Kasumi-1 (cell line): Measurements from ENCODE around the gene ITCH.
"Not testable (repeated sequence)": the region's sequence is repeated elsewhere in the genome, so short reads cannot be mapped to it uniquely, and the experiment has no call there.

ENCODE experiments used
- DNase-seq, 2 experiments: peaks; one replicate each; lab custom pipeline; 2025; lab: John Stamatoyannopoulos, UW

ITCH gene

DNA sequence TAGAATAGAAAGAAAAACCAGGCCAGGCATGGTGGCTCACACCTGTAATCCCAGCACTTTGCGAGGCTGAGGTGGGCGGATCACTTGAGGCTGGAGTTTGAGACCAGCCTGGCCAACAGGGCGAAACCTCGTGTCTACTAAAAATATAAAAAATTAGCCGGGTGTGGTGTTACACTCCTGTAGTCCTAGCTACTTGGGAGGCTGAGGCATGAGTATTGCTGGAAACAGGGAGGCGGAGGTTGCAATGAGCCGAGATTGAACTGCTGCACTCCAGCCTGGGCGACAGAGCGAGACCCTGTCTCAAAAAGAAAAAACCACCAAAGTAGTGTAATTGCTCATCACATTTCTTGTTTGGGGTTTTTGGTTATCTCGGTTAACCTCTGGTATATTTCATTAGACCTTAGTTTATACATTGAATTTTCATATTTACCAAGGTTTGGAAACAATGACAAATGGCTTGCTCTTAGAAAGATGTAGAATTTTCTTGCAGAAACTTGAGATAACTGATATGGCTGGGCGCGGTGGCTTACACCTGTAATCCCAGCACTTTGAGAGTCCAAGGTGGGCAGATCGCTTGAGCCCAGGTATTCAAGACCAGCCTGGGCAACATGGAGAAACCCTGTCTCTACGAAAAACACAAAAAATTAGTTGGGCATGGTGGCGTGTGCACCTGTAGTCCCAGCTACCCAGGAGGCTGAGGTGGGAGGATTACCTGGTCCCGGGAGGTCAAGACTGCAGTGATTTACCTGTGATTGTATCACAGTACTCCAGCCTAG lies 14.2 kb downstream of the ITCH start:
- DNase-seq, result no peak

DNA sequence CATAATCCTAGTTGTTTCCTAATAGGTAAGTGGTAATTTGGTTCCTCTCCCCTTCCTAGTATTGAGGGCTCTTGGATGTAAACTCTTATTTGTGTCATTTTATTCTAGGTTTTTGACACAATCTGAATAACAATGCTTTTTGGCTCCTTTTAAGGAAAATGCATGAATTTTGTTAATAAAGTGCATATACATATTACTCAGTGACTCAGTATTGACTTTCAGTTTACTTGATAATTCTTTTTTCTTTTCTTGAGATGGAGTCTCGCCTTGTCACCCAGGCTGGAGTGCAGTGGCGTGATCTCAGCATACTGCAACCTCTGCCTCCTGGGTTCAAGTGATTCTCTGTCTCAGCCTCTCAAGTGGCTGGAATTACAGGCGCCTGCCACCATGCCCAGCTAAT lies 19.1 kb downstream of the ITCH start:
- no peak for DNase-seq

DNA sequence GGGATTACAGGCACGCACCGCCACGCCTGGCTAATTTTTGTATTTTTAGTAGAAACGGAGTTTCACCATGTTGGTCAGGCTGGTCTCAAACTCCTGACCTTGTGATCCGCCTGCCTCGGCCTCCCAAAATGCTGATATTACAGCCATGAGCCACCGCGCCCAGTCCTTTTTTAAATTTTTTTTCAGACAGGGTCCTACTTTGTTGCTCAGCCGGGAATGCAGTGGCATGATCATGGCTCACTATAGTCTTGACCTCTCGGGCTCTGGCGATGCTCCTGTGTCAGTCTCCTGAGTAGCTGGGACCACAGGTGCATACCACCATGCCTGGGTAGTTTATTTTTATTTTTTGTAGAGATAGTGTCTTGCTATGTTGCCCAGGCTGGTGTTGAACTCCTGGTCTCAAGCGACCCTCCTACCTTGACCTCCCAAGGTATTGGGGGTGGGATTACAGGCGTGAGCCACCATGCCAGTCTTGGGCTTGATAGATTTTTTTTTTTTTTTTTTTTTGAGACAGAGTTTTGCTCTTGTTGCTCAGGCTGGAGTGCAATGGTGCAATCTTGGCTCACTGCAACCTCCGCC lies 19.9 kb downstream of the ITCH start:
- not testable (repeated sequence) for DNase-seq

DNA sequence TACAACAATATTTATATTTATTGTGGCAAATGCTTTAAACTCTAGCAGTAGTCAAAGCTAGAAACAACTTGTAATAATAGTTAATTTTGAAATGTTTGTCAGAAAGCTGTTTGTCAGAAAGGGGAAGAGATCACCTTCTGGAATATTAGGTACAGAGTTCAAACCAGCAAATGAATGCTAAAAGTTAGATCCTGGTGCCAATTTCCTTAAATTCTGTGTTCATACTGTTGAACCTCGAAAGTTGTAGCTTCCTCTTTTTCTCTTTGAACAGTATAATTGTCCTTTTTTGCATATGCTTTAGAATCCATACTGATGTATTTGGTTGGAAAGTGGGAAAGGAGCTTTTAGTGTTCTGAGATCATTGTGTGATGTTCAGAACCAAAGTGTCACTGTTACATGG lies 22.4 kb downstream of the ITCH start:
- DNase-seq, result peak; percentile 71 to 72

DNA sequence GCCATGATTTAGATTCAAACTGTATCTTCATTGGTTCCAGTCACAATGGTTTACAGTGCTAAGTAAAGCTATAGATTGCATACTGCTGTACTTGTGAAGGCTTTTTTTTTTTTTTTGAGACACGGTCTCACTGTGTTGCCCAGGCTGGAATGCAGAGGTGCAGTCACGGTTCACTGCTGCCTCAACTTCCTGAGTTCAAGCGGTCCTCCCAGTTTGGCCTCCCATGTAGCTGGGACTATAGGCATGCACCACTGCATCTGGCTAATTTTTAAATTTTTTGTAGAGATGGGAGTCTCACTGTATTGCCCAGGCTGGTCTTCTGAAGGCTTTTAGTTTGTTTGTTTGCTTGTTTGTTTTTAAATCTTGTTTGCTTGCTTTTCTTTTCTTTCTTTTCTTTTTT lies 24.9 kb downstream of the ITCH start:
- no peak for DNase-seq

DNA sequence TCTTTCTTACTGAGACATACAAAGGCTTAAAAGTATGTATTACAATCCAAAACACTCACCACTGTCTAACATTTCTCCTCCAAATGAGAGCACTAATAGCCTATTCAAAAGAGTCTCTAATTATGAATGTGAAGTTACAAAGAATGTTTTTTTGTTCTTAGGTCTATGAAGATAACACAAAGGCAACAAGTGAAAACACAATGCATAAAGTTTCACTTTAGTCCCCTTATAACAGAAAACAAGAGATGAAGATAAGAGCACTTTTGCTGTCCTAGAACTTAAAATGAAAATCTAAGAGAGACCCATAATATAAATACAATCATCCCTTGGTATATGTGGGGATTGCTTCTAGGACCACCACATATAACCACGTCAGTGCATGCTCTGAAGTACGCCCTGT lies 25.6 kb downstream of the ITCH start:
- DNase-seq, result no peak

DNA sequence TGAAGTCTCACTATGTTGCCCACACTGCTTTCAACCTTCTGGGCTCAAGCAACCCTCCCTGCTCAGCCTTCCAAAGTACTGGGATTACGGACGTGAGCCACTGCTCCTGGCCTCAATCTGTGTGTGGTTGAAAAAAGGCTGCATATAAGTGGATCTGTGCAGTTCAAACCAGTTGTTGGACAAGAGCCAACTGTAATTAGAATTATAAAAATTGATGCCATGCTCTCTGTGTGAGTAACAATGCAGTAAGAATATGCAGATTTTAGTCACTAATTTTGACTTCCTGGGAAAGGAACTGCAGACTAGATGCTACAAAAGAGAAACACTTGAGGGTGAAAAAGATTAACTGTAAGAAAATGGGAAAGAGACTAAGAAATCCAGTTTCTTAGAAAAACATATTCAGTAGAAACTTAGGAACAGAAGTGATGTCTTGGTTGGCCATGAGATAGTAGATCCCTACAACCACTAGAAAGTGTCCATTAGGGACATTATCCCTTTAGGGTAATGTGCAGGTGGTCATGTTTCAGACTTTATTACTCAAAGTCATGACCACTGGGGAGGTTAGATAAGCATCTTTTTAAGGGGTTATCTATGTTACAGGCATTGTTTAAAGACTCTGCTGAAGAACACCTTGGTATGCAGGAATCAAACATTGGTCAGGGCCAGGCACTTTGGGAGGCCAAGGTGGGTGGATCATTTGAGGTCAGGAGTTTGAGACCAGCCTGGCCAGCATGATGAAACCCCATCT lies 26.3 kb downstream of the ITCH start:
- DNase-seq, result no peak

DNA sequence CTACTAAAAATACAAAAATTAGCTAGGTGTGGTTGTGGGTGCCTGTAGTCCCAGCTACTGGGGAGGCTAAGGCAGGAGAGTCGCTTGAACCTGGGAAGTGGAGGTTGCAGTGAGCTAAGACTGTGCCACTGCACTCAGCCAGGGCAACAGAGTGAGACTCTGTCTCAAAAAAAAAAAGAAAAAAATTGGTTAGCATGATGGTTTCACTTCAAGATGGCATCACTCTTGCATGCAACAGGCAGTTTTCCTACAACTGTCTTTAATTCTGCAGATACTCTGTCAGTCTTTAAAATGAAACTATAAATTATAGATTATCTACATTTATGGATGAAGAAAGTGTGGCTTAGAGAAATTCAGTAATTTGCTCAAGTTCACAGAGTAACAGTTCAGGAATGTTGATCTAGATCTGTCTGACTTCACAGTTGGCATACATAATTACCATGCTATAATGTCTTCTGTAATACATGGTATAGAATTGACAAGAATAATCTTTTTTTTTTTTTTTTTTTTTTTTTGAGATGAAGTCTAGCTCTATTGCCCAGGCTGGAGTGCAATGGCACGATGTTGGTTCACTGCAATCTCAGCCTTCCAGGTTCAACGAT lies 27.0 kb downstream of the ITCH start:
- DNase-seq, result no peak

DNA sequence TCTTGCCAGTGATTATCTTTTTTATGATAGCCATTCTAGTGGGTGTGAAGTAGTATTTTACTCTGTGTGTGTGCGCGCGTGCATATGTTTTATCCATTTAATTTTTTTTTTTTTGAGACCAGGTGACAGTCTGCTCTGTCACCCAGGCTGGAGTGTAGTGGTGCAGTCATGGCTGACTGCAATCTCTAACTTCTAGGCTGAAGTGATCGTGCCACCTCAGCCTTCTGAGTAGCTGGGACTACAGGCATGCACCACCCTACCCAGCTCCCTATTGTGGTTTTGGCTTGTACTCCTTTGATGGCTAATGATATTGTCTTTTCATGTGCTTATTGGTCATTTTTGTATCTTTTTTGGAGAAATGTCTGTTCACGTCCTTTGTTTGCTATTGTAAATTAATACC lies 33.3 kb downstream of the ITCH start:
- no peak for DNase-seq

DNA sequence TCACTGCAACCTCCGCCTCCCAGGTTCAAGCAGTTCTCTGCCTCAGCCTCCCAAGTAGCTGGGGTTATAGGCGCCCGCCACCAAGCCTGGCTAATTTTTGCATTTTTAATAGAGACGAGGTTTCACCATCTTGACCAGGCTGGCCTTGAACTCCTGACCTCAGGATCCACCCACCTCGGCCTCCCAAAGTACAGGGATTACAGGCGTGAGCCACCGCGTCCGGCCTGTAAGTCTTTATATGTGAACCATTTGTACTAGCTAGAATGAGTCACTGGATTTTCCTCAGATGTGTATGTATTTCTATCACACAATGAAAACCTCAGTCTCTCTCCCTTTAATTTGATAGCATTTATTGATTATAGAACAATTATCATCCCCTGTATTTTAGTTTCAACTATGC lies 34.0 kb downstream of the ITCH start:
- DNase-seq, result no peak

DNA sequence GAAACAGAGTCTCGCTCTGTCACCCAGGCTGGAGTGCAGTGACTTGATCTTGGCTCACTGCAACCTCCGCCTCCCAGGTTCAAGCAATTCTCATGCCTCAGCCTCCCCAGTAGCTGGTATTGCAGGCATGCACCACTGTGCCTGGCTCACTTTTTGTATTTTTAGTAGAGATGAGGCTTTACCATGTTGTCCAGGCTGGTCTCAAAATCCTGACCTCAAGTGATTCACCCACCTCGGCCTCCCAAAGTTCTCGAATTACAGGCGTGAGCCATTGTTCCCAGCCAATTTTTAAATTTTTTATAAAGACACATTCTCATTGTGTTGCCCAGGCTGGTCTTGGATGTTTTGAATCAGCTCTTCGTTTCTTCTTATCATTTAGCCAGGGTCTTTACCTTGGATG lies 37.7 kb downstream of the ITCH start:
- DNase-seq, result not testable (repeated sequence)

DNA sequence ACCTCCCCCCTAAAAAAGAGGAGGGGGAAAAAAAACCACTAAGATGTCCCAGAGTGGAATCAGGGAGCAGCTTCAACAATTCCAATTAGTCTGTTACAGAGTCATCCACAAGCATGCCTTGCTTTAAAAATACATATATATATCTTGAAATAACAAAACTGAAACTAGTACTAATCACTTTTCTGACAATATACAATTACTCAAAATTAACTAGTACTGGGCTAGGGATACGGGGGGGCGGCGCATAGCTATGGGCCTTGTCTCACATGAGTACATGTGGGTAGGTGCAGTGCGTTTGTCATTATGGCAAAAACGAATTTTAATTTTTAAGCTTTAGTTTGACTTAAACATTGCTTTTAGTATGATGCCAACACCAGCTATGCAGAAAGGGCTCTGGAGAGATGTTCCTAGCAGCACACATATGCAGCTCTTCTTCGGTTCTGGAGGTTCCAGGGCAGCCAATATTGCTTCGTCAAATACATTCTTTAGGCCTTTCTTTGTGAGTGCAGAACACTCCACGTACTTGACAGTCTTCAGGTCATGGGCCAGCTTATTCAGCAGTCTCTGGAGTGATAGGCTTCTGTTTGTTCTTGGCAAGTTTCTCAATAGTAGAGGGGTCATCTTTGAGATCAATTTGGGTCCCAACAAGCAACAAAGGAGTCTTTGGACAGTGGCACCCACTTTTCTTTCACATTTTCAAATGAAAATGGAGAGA lies 38.8 kb downstream of the ITCH start:
- DNase-seq, result no peak

DNA sequence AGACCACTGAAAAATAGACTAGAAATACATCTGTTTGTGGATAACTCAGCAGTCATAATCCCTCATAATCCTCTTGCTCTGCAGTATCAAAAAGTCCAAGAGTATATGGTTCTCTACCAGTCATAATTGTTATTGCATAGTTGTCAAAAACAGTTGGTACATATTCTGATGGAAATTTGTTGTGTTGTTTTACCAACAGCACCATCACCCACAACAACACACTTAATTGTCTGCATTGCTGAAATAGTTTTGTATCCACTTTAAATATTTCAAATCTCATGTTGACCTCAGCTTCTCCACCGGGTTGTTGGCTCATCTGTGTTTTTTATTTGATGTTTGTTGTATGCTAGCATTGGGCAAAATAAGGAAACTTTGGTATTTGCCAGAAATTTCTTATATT lies 39.4 kb downstream of the ITCH start:
- DNase-seq, result no peak

DNA sequence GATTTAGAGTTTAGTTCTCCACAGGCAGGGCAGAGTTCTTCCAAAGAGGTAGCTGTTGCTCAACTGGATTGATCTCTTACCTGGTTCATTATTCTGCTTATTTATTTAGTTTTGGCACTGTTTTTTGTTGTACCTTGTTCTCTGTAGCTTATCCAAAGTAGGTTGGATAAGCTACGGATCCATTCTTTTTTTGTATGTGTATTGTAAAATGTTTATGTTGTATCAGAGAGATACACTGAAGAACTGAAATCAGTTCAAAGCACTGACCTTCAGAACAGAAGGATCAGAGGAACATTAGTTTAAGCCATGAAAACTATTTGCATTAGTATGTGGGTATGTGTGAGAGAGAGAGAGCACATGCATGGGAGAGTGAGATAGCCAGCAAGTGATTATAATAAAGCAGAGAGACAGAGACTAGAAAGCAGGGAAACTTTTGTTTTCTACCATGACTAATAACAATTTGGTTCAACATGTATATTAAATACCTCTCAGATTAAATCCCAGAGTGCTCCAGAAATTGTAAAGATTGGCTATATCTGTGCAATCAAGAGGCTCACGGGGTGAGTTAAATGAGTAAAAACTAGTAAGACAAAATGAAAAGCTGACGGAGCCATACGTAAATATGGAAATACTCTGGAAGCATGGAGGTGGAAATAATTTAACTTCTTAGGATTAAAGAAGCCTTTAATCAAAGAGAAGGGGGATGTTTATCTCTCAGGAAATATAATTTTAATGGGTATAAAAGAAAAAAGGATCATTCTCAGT lies 40.2 kb downstream of the ITCH start:
- DNase-seq, result no peak

DNA sequence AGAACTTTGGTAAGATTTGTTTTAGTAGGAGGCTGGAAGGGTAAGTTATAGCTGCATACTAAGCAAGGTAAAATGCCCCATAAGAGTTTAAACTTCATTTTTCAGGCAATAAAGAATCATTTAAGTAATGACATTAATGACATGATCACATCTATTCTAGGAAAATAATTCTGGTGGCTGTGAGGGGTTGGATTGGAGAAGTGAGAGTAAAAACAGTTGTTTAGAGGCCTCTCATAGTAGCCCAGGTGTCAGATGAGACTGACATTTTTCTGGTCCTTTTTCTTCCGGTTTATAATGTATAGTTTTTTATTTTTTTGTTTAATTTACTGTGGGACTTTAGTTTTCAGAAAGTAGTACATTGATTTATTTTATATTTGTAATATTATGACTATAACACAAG lies 40.8 kb downstream of the ITCH start:
- DNase-seq, result no peak

DNA sequence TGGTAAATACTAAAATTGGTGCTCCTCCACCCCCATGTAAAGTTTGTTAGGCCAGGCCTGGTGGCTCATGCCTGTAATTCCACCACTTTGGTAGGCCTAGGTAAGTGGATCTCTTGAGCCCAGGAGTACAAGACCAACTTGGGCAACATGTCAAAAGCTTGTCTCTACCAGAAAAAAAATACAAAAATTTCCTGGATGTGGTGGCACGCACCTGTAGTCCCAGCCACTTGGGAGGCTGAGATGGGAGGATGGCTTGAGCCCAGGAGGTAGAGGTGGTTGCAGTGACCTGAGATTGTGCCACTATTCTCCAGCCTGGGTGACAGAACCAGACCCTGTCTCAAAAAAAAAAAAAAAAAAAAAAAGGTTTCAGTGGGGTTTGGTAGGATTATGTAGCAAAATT lies 41.7 kb downstream of the ITCH start:
- DNase-seq, result no peak

DNA sequence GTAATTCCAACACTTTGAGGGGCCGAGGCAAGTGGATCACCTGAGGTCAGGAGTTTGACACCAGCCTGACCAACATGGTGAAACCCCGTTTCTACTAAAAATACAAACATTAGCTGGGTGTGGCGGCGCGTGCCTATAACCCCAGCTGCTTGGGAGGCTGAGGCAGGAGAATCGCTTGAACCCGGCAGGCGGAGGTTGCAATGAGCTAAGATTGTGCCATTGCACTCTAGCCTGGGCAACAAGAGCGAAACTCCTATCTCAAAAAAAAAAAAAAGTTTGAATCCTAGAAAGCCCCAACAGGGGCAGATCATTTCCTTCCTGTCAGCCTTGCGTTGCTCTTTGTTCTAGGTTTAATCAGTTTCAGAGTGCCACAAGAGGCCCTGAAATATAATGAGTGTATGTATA lies 42.2 kb downstream of the ITCH start:
- peak; percentile 63 for DNase-seq

DNA sequence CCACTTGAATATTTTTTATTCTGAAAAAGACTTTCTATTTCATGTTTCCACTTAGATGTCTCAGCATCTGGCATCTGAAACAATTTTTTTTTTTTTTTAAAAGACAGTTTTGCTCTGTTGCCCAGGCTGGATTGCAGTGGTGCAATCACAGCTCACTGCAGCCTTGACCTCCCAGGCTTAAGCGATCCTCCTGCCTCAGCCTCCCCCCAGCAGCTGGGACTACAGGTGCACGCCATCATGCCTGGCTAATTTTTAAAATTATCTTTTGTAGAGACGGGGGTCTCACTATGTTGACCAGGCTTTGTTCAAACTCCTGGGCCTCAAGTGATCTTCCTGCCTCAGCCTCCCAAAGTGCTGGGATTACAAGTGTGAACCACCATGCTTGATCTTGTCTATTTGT lies 42.9 kb downstream of the ITCH start:
- not testable (repeated sequence) for DNase-seq

DNA sequence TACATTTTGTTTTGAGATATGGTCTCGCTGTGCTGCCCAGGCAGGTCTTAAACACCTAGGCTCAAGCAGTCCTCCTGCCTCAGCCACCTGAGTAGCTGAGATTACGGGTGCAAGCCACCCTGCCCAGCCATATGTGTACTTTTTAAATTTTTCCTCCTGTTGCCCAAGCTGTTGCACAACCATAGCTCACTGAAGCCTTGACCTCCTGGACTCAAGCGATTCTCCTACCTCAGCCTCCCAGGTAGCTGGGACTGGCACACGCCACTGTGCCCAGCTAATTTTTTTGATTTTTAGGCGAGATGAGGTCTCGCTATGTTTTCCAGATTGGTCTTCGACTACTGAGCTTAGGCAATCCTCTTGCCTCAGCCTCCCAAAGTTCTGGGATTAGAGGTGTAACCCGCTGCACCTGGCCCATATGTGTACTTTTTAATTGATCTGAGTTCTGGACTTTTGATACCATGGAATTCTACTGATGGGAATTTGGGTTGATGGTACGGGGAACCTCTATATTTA lies 44.9 kb downstream of the ITCH start:
- no peak for DNase-seq

DNA sequence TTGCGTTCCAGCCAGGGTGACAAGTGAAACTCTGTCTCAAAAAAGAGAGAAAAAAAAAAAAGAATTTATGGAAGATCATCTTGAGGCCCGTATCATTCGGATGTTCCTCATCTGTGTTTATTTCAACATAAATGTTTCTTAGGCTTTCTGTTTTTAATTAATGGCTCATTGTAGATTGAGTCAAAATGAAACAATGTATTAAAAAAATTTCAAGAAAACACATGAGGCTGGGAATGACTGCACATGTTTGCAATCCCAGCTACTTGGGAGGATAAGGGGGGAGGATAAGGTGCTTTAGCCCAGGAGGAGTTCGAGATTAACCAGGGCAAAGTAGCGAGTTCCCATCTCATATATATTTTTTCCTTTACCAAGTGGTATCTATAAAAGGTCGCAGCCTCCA lies 47.3 kb downstream of the ITCH start:
- no peak for DNase-seq

DNA sequence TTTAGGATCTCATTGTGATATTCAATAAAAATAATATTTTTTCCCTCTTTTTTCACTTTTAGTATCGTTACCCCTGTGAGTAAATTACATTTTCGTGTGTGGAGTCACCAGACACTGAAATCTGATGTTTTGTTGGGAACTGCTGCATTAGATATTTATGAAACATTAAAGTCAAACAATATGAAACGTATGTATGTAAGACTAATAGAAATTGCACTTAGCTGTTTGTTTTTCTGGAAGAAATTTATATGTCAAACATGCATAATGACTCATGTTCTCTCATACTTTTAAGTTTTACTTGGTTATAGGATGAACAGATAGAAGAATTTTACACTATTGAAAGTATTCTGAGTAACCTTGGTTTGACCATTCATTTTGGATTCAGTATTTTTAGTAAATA lies 49.4 kb downstream of the ITCH start:
- DNase-seq, result no peak
